H9 (cell line): Measurements from ENCODE around the gene AP3S2. TPM values are rescaled to one million over a fixed set of nuclear protein-coding genes. Genes with fewer than 3 reads are reported as not detected.

ENCODE experiments used
- DNase-seq: peaks from one replicate; pipeline ENCODE4 v3.0.0-alpha.2; 2017
- H2AFZ ChIP-seq: one replicate; pipeline ENCODE4 v1.6.1; 2013; ENCODE audit warnings: mild to moderate bottlenecking, low read length, control low read depth, moderate library complexity
- H2AK5ac ChIP-seq: 2 replicates; pipeline ENCODE4 v1.6.1; 2013; ENCODE audit warnings: low read length, control low read depth, mixed read lengths; ENCODE audit not compliant: insufficient read length
- H2BK120ac ChIP-seq: one replicate; pipeline ENCODE4 v1.6.1; 2013; ENCODE audit warnings: low read depth, mild to moderate bottlenecking, low read length, control low read depth, inconsistent platforms; ENCODE audit not compliant: poor library complexity, severe bottlenecking
- H2BK12ac ChIP-seq: 2 replicates; pipeline ENCODE4 v1.6.1; 2013; ENCODE audit warnings: low read length, control low read depth, mixed read lengths, low read depth; ENCODE audit not compliant: insufficient read length
- H2BK15ac ChIP-seq: 2 replicates; pipeline ENCODE4 v1.6.1; 2013; ENCODE audit warnings: low read depth, low read length, control low read depth
- H2BK20ac ChIP-seq: one replicate; pipeline ENCODE4 v1.6.1; 2013; ENCODE audit warnings: low read depth, mild to moderate bottlenecking, low read length, control low read depth, inconsistent platforms; ENCODE audit not compliant: poor library complexity, severe bottlenecking
- H2BK5ac ChIP-seq: 2 replicates; pipeline ENCODE4 v1.6.1; 2013; ENCODE audit warnings: low read length, control low read depth, mixed read lengths; ENCODE audit not compliant: insufficient read length
- H3K14ac ChIP-seq: 2 replicates; pipeline ENCODE4 v1.6.1; 2013; ENCODE audit warnings: low read length, control low read depth; ENCODE audit not compliant: insufficient read depth
- H3K18ac ChIP-seq: 2 replicates; pipeline ENCODE4 v1.6.1; 2013; ENCODE audit warnings: low read depth, mild to moderate bottlenecking, mixed read lengths, low read length, control low read depth; ENCODE audit not compliant: insufficient read length
- H3K23ac ChIP-seq: 2 replicates; pipeline ENCODE4 v1.6.1; 2013; ENCODE audit warnings: low read length, control low read depth, mixed read lengths, low read depth; ENCODE audit not compliant: insufficient read length
- H3K23me2 ChIP-seq: 2 replicates; pipeline ENCODE4 v1.6.1; 2013; ENCODE audit warnings: low read depth, mild to moderate bottlenecking, mixed read lengths, low read length, control low read depth; ENCODE audit not compliant: insufficient read length, poor library complexity, severe bottlenecking
- H3K27ac ChIP-seq: 2 replicates; pipeline ENCODE4 v1.5.1; 2013; ENCODE audit warnings: low read length, control low read depth, mixed read lengths, low read depth; ENCODE audit not compliant: insufficient read length
- H3K27me3 ChIP-seq: 2 replicates; pipeline ENCODE4 v1.6.1; 2013; ENCODE audit warnings: low read length, control low read depth, inconsistent platforms; ENCODE audit not compliant: insufficient read depth
- H3K4ac ChIP-seq: 2 replicates; pipeline ENCODE4 v1.6.1; 2013; ENCODE audit warnings: low read depth, mild to moderate bottlenecking, control low read depth, inconsistent platforms, low read length, moderate library complexity
- H3K4me1 ChIP-seq: 2 replicates; pipeline ENCODE4 v1.6.1; 2013; ENCODE audit warnings: low read length, control low read depth, inconsistent platforms; ENCODE audit not compliant: insufficient read depth
- H3K4me2 ChIP-seq: 2 replicates; pipeline ENCODE4 v1.6.1; 2013; ENCODE audit warnings: low read length, control low read depth, mixed read lengths; ENCODE audit not compliant: insufficient read length, insufficient read depth
- H3K56ac ChIP-seq: 2 replicates; pipeline ENCODE4 v1.6.1; 2013; ENCODE audit warnings: low read depth, mild to moderate bottlenecking, mixed read lengths, low read length, control low read depth; ENCODE audit not compliant: insufficient read length
- H3K79me1 ChIP-seq: 2 replicates; pipeline ENCODE4 v1.6.1; 2013; ENCODE audit warnings: low read depth, mild to moderate bottlenecking, moderate library complexity, low read length, control low read depth, inconsistent platforms; ENCODE audit not compliant: insufficient read depth, poor library complexity, severe bottlenecking
- H3K79me2 ChIP-seq: 2 replicates; pipeline ENCODE4 v1.6.1; 2013; ENCODE audit warnings: low read length, control low read depth, inconsistent platforms; ENCODE audit not compliant: insufficient read depth
- H3K9ac ChIP-seq: 2 replicates; pipeline ENCODE4 v1.6.1; 2013; ENCODE audit warnings: low read length, control low read depth, mixed read lengths; ENCODE audit not compliant: insufficient read length; ENCODE audit errors: extremely low read depth
- H3K9me3 ChIP-seq: one replicate; pipeline ENCODE4 v1.6.1; 2013; ENCODE audit warnings: low read depth, low read length, inconsistent platforms; ENCODE audit not compliant: control insufficient read depth
- H3T11ph ChIP-seq: one replicate; pipeline ENCODE4 v1.6.1; 2013; ENCODE audit warnings: mild to moderate bottlenecking, low read length, control low read depth, inconsistent platforms
- H4K20me1 ChIP-seq: one replicate; pipeline ENCODE4 v1.6.1; 2013; ENCODE audit not compliant: control insufficient read depth, insufficient read length, insufficient read depth
- H4K5ac ChIP-seq: 2 replicates; pipeline ENCODE4 v1.6.1; 2013; ENCODE audit warnings: low read depth, mild to moderate bottlenecking, mixed read lengths, low read length, control low read depth; ENCODE audit not compliant: insufficient read length
- H4K8ac ChIP-seq: replicated peaks from 2 replicates; pipeline ENCODE4 v1.6.1; 2013; ENCODE audit warnings: low read length, control low read depth, mixed read lengths, low read depth; ENCODE audit not compliant: insufficient read length
- H4K91ac ChIP-seq: 2 replicates; pipeline ENCODE4 v1.6.1; 2013; ENCODE audit warnings: low read depth, mild to moderate bottlenecking, moderate library complexity, mixed read lengths, low read length, control low read depth; ENCODE audit not compliant: insufficient read length
- H3K27ac Mint-ChIP-seq, 3 experiments: 2 replicates in 2 of 3; 3 replicates in 1 of 3; pipeline ENCODE4 v1.8.0; 2020 to 2021; ENCODE audit warnings: mixed read lengths in 3 of 3, mild to moderate bottlenecking in 1 of 3, moderate library complexity in 1 of 3
- H3K27me3 Mint-ChIP-seq: 2 replicates; pipeline ENCODE4 v1.8.0; 2021; ENCODE audit warnings: low read depth, mild to moderate bottlenecking, moderate library complexity, mixed read lengths
- H3K36me3 Mint-ChIP-seq, 3 experiments: 2 replicates in 2 of 3; 3 replicates in 1 of 3; pipeline ENCODE4 v1.8.0; 2020 to 2021; ENCODE audit warnings: low read depth in 3 of 3, mixed read lengths in 3 of 3; ENCODE audit not compliant: insufficient read depth in 1 of 3
- H3K4me1 Mint-ChIP-seq, 2 experiments: 2 replicates each; pipeline ENCODE4 v1.8.0; 2020; ENCODE audit warnings: mixed read lengths in 2 of 2
- H3K4me3 Mint-ChIP-seq, 2 experiments: 2 replicates in 1 of 2; 3 replicates in 1 of 2; pipeline ENCODE4 v1.8.0; 2020 to 2021; ENCODE audit warnings: mild to moderate bottlenecking in 2 of 2, mixed read lengths in 2 of 2, moderate library complexity in 1 of 2
- H3K9me3 Mint-ChIP-seq, 2 experiments: 2 replicates in 1 of 2; 3 replicates in 1 of 2; pipeline ENCODE4 v1.8.0; 2020; ENCODE audit warnings: mild to moderate bottlenecking in 2 of 2, mixed read lengths in 2 of 2, moderate library complexity in 1 of 2
- WGBS: extraction: QIAGEN DNeasy Blood & Tissue Kit; methylation state at CpG from one replicate; pipeline ENCODE4 v1.1.7; 2013; ENCODE audit warnings: missing lambda C conversion rate, low lambda C conversion rate, mixed read lengths; ENCODE audit not compliant: insufficient read length; ENCODE audit errors: extremely low coverage; 5-methylcytosine and 5-hydroxymethylcytosine counted together
- total RNA-seq: library from RNA; stranded (reverse); gene quantifications from 2 replicates; pipeline ENCODE4 v1.2.1, GENCODE V29; 2021
- TF ChIP-seq, protein P1 (sequence below): fragments of 200-600 bp; sonication (generic); conservative IDR thresholded peaks from 3 replicates; pipeline ENCODE4 v1.8.0; 2021; ENCODE audit warnings: antibody characterized with exemption, mild to moderate bottlenecking

The AP3S2 gene
- total RNA-seq, 1 experiment from 2014 or later = 33.9 TPM

DNA sequence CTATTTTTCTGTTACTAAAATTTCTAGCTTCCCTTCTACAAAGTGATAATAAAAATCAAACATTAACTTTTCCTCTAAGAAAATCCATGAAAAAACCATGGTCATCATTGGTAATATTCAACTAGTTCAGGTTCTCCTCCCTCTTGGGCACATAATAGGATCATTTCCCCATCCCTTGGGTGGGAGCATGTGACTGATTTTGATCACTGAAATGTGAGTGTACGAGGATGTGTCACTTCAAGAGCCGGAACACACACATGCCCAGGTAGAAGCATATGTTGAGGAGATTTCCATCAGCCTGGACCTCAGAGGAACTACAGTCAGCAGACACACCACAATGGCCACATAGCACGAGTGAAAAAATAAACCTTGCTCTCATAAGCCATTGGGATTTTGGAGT lies 36.1 kb downstream of the AP3S2 start:
- no peak overlapping the region for H3T11ph ChIP-seq
- H3K4ac ChIP-seq = no peak overlapping the region
- no peak overlapping the region for H2BK12ac ChIP-seq

More for the DNA sequence above, 36.1 kb downstream of the AP3S2 start:
- H3K23ac ChIP-seq = no peak overlapping the region
- no peak overlapping the region for H2AFZ ChIP-seq
- Mint-ChIP-seq H3K4me3 (no peak overlapping the region), H3K4me1 (no peaks in the 10 kb centered on the region), H3K27ac (no peak overlapping the region), H3K27me3 (no peaks in the 10 kb centered on the region; the same call in 1 of the 2 replicates), H3K9me3 (peaks cover 10 to 15% of the 10 kb centered on the region in 2 experiments), H3K36me3 (peaks cover 22 to 45% (median 44%) of the 10 kb centered on the region in 3 experiments)
- H3K27ac ChIP-seq = no peak overlapping the region
- no peak overlapping the region for H4K8ac ChIP-seq
- DNase-seq = no peak
- TF ChIP-seq, protein P1, sequence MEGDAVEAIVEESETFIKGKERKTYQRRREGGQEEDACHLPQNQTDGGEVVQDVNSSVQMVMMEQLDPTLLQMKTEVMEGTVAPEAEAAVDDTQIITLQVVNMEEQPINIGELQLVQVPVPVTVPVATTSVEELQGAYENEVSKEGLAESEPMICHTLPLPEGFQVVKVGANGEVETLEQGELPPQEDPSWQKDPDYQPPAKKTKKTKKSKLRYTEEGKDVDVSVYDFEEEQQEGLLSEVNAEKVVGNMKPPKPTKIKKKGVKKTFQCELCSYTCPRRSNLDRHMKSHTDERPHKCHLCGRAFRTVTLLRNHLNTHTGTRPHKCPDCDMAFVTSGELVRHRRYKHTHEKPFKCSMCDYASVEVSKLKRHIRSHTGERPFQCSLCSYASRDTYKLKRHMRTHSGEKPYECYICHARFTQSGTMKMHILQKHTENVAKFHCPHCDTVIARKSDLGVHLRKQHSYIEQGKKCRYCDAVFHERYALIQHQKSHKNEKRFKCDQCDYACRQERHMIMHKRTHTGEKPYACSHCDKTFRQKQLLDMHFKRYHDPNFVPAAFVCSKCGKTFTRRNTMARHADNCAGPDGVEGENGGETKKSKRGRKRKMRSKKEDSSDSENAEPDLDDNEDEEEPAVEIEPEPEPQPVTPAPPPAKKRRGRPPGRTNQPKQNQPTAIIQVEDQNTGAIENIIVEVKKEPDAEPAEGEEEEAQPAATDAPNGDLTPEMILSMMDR = no peak
- no peaks in the 10 kb centered on the region for H4K20me1 ChIP-seq
- H3K9me3 ChIP-seq = no peaks in the 10 kb centered on the region
- no peak overlapping the region for H3K56ac ChIP-seq
- H3K27me3 ChIP-seq = no peaks in the 10 kb centered on the region
- no peak overlapping the region for H2BK15ac ChIP-seq
- no peak overlapping the region for H3K4me2 ChIP-seq
- H2BK5ac ChIP-seq = no peak overlapping the region
- no peaks in the 10 kb centered on the region for H3K23me2 ChIP-seq
- H4K91ac ChIP-seq = no peak overlapping the region
- no peaks in the 10 kb centered on the region for H3K79me1 ChIP-seq
- no peak overlapping the region for H3K18ac ChIP-seq
- H2BK20ac ChIP-seq = no peak overlapping the region
- H3K14ac ChIP-seq = no peak overlapping the region
- no peaks in the 10 kb centered on the region for H3K79me2 ChIP-seq
- no peaks in the 10 kb centered on the region for H3K4me1 ChIP-seq
- WGBS = no CpG with 5 or more reads among the region's 3 CpGs
- H2AK5ac ChIP-seq = no peak overlapping the region
- H2BK120ac ChIP-seq = no peak overlapping the region
- no peak overlapping the region for H4K5ac ChIP-seq
- no peak overlapping the region for H3K9ac ChIP-seq
